KG1 (cell line): ENCODE results near the gene ZNF609.

Experiments
- DNase-seq: peaks from one replicate; lab custom pipeline; 2025; lab: John Stamatoyannopoulos, UW

ZNF609 gene

DNA sequence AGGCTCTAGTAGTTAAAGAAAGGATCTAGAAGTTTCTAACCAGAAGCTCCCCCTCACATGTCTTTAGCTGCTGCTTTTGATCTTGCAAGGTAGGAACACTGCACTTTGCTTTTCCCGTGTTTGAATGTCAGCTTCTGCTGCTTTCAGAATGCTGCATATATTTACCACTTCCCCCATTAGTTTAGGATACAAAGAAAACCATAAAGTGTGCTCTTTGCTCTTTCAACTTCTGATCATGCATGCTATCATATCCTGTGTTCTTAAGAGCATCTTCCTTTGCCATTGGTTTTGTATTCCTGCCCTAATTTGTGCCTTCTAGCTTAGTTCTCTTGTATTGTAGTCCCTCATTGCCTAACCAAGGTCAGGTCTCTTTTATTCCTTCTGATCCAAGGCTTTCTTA, 43.3 kb downstream of the ZNF609 start:
- no peak for DNase-seq

GRCh38 chr15:64507293-64507802, 47.0 kb downstream of the ZNF609 start:
- no peak for DNase-seq

GRCh38 chr15:64507845-64508244, 47.5 kb downstream of the ZNF609 start:
- DNase-seq, result no peak

GRCh38 chr15:64513823-64514222, 53.4 kb downstream of the ZNF609 start:
- no peak for DNase-seq

DNA sequence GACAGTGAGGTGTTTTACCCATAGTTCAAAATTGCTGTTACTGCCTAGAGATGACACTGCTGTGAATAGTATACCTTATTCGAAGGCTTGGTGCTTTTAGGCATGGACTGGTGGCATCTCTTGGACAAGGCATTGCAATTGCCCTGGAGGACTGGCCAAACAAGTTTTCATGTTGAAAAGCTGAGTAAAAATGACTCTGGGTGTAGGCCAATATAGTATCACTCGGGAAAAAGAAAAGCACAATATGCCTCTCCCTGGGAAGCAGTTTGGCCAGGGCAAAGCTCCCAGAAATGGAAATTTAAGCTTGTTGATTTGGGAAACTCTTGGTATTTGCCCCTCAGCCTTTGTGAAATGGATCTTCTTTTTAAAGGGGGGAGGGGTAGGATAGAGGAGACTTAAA, 54.8 kb downstream of the ZNF609 start:
- no peak for DNase-seq

- no peak for DNase-seq
Measured at GRCh38 chr15:64515825-64516224, 55.4 kb downstream of the ZNF609 start.

GRCh38 chr15:64519897-64520296, 59.5 kb downstream of the ZNF609 start:
- DNase-seq, result no peak

DNA sequence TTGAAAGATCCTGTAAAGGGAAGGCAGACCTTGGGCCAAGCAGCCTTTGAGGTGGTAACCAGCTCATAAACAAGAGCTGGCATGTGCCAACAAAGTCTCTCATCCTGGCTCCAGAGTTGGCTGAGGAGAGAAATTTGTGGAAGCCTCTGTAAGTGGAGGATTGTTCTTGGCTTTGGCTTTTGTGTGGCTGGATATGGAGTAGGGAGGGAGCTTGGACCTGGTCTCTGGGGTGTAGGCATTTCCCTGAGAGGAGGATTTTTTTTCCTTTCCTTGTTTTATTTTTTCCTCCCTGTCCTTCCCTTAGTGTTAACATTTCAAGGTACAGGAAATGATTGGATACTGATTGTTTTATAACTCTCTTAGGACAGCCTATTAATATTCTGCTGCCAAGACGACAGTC, 60.8 kb downstream of the ZNF609 start:
- no peak for DNase-seq

DNA sequence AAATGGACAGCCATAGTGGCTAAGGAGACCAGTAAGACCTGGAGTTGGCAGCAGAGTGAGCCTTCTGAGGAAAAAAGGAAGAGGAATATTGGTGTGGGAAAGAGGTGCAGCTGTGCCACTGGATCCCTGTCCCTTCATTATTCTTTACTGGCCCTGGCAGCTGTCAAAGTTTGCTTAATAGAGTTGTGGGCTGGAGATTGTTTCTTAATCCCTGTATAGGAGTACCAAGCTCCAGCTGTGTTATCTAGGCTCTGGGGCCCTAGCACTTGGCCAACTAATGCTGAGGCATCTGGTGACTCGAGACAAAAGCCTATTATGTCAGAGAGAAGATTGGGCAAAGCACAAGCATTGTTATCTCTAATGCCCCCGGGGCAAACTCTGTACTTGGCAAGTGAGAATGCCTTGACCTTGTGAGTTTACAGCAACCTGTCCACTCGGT, 61.4 kb downstream of the ZNF609 start:
- DNase-seq, result no peak

GRCh38 chr15:64522226-64522823, 61.9 kb downstream of the ZNF609 start:
- no peak for DNase-seq

GRCh38 chr15:64523240-64523639, 62.9 kb downstream of the ZNF609 start:
- no peak for DNase-seq

DNA sequence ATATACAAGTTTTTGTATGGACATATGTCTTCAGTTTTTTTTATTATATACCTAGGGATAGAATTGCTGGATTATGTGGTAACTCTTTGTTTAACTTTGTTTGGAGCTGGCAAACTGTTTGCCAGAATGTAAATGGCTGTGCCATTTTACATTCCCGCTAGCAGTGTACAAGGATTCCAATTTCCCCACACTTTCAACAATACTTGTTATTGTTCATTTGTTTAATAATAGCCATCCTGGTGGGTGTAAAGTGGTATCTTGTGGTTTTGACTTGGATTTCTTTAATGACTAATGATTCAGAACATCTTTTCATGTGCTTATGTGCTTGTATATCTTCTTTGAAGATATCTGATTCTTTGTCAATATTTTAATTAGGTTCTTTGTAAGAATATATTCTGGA, 64.4 kb downstream of the ZNF609 start:
- no peak for DNase-seq

DNA sequence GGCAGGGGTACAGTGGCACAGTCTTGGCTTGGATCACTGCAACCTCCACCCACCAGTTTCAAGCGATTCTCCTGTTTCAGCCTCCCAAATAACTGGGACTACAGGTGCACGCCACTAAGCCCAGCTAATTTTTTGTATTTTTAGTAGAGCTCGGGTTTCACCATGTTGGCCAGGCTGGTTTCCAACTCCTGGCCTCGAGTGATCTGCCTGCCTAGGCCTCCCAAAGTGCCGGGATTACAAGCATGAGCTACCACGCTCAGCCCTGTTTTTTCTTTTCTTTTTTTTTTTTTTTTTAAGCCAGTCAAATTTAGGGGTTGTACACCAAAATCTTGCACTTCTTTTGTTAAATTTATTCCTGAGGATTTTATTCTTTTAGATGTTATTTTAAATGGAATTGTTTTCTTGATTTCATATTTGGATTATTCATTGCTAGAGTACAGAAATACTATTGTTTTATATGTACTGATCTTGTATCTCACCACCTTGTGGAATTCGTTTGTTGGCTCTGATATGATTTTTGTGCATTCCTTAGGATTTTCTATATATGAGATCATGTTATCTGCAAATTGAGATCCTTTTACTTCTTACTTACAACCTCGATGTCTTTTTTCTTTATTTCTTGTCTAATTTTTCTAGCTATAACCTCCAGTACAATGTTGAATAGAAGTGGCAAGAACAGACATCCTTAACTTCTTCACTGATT, 65.6 kb downstream of the ZNF609 start:
- DNase-seq, result no peak

GRCh38 chr15:64527263-64527984, 67.0 kb downstream of the ZNF609 start:
- no peak for DNase-seq

GRCh38 chr15:64528871-64529270, 68.5 kb downstream of the ZNF609 start:
- no peak for DNase-seq

GRCh38 chr15:64530472-64530871, 70.1 kb downstream of the ZNF609 start:
- DNase-seq, result no peak

DNA sequence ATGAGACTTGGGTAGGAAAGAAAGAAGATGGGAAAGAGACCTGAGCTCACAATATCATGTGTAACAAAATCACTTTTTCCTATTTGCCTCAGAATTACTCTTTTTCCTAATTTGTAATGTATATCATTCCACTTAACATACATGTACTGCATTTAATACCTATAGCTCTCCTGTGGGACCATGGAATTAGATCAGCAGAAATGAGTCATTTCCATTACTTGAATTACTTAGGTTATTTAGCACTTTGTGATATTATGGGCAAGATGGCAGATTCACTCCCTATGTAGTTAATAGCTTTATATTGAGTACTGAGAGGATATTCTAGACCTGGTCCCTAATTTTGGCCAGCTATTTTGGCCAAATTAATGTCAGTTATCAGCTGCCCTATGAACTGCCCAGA, 70.5 kb downstream of the ZNF609 start:
- no peak for DNase-seq

DNA sequence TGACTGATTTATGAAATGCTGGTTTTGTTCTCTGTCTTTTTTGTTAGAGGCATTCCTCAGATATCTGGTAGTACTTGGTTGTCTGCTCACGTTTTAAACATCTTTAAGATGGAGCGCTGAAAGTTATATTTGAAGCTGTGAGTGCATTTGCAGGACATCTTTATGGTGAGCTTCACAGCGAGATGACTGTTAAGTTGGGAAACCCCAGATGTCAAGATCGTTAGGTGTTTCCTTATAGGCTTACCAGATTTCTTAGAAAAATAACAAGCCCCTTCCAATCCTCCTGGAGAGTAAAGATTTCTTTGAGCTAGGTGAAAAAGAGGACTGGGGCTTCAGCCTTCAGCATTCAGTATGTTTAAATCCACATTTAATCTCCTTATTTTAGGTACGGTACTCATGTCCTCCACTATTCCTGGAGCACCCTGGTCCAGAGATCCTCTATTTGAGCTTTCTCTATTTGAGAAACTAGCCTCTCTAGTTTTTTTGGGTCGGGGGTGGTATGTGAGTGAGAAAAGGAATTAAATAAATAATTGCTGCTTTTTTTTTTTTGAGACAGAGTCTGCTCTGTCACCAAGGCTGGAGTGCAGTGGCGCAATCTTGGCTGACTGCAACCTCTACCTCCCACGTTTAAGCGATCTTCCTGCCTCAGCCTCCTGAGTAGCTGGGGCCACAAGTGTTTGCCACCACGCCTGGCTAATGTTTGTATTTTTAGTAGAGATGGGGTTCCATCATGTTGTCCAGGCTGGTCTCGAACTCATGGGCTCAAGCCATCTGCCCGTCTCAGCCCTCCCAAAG, 72.3 kb downstream of the ZNF609 start:
- no peak for DNase-seq

DNA sequence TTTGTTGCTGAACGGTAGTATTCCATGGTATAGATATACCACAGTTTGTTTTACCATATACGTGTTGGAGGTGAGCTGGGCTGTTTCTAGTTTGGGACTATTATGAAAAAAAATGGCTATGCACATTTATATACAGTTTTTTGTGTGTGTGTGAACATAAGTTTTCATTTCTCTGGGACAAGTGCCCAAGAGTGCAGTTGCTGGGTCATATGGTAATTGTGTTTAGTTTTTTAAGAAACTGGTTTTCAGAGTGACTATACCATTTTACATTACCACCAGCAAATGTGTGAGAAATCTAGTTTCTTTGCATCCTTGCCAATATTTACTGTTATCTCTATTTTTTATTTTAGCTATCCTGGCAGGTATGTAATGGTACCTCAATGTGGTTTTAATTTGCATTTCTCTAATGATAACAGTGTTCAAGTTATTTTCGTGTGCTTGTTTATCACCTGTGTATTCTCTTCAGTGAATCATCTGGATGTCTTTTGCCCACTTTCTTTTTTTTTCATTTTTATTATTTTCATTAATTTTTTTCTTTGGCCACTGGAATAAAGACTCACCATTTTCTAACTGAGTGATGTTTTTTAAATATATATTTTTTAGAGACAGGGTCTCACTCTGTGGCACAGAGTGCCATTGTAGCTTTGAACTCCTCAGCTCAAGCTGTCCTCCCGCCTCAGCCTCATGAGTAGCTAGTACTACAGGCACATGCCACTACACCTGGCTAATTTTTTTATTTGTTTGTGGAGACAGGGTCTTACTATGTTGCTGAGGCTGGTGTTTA, 75.3 kb downstream of the ZNF609 start:
- DNase-seq, result no peak

GRCh38 chr15:64536244-64536836, 76.0 kb downstream of the ZNF609 start:
- no peak for DNase-seq

DNA sequence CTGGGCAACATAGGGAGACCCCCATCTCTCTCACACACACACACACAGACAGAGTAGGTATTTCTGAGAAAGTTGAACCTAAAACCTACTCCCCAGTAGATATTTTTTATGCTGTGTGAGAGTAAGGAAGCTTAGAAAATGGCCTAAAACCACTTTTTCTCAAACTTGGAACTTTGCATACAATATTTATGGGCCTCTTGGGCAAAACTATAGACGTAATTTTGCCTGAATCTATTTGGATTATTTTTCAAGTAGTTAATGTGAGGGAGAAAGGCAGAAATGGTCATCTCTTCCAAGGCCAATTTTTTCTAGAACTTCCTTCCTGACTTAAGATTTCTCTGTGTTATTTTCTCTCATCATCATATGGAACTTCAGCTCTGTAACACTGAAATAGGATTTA, 81.7 kb downstream of the ZNF609 start:
- DNase-seq, result no peak
